Trophoblast cell (in vitro differentiated cells and primary cell): Measurements from ENCODE around the gene SYAP1.
A peak's percentile ranks its signal among the peaks of the same experiment; 100 is the strongest.

Experiments used
- DNase-seq, 2 donors: peaks; one replicate each; pipeline ENCODE4 v3.0.0-alpha.2; 2016
- H2AFZ ChIP-seq: 2 replicates; pipeline ENCODE4 v1.6.1; 2013; ENCODE audit warnings: low read length, moderate library complexity, mild to moderate bottlenecking; ENCODE audit not compliant: insufficient read depth, poor library complexity
- H2AK5ac ChIP-seq: 2 replicates; pipeline ENCODE4 v1.6.1; 2013; ENCODE audit warnings: mild to moderate bottlenecking, low read length
- H2BK120ac ChIP-seq: 2 replicates; pipeline ENCODE4 v1.6.1; 2013; ENCODE audit warnings: low read length, mild to moderate bottlenecking, moderate library complexity; ENCODE audit not compliant: insufficient read depth, poor library complexity
- H2BK12ac ChIP-seq: 2 replicates; pipeline ENCODE4 v1.6.1; 2013; ENCODE audit warnings: mild to moderate bottlenecking, low read length, moderate library complexity
- H2BK5ac ChIP-seq: 2 replicates; pipeline ENCODE4 v1.6.1; 2013; ENCODE audit warnings: low read length, low read depth, moderate library complexity, mild to moderate bottlenecking; ENCODE audit not compliant: poor library complexity
- H3K14ac ChIP-seq: 2 replicates; pipeline ENCODE4 v1.6.1; 2013; ENCODE audit warnings: mild to moderate bottlenecking, low read length
- H3K18ac ChIP-seq: 2 replicates; pipeline ENCODE4 v1.6.1; 2013; ENCODE audit warnings: mild to moderate bottlenecking, low read length
- H3K23ac ChIP-seq: 2 replicates; pipeline ENCODE4 v1.6.1; 2013; ENCODE audit warnings: low read length
- H3K27ac ChIP-seq: 2 replicates; pipeline ENCODE4 v1.5.1; 2013; ENCODE audit warnings: low read depth, mild to moderate bottlenecking, inconsistent platforms, low read length, moderate library complexity
- H3K27me3 ChIP-seq: 2 replicates; pipeline ENCODE4 v1.6.1; 2013; ENCODE audit warnings: inconsistent platforms, mild to moderate bottlenecking, low read length, moderate library complexity; ENCODE audit not compliant: insufficient read depth
- H3K36me3 ChIP-seq, 2 experiments: 1 replicate in 1 of 2; 2 replicates in 1 of 2; pipeline ENCODE4 v1.6.1; 2013; ENCODE audit warnings: low read length in 2 of 2, mild to moderate bottlenecking in 2 of 2, moderate library complexity in 1 of 2; ENCODE audit not compliant: insufficient read depth in 2 of 2, control insufficient read depth in 1 of 2
- H3K4ac ChIP-seq: 2 replicates; pipeline ENCODE4 v1.6.1; 2013; ENCODE audit warnings: low read depth, mild to moderate bottlenecking, low read length, moderate library complexity
- H3K4me1 ChIP-seq, 2 experiments: 1 replicate in 1 of 2; 2 replicates in 1 of 2; pipeline ENCODE4 v1.6.1; 2013; ENCODE audit warnings: low read length in 2 of 2, mild to moderate bottlenecking in 2 of 2, moderate library complexity in 1 of 2; ENCODE audit not compliant: insufficient read depth in 2 of 2, control insufficient read depth in 1 of 2
- H3K4me2 ChIP-seq: 2 replicates; pipeline ENCODE4 v1.6.1; 2013; ENCODE audit warnings: inconsistent platforms, mild to moderate bottlenecking, low read length, moderate library complexity
- H3K4me3 ChIP-seq: 2 replicates; pipeline ENCODE4 v1.5.1; 2013; ENCODE audit warnings: mild to moderate bottlenecking, low read depth, low read length, inconsistent platforms
- H3K79me1 ChIP-seq: one replicate; pipeline ENCODE4 v1.6.1; 2013; ENCODE audit warnings: low read length
- H3K79me2 ChIP-seq: 2 replicates; pipeline ENCODE4 v1.6.1; 2013; ENCODE audit warnings: low read length, mild to moderate bottlenecking; ENCODE audit not compliant: control insufficient read depth, insufficient read depth, poor library complexity
- H3K9ac ChIP-seq: 2 replicates; pipeline ENCODE4 v1.6.1; 2013; ENCODE audit warnings: mild to moderate bottlenecking, low read length
- H3K9me3 ChIP-seq: 2 replicates; pipeline ENCODE4 v1.6.1; 2013; ENCODE audit warnings: low read depth, mild to moderate bottlenecking, control low read depth, inconsistent platforms, low read length; ENCODE audit not compliant: insufficient read depth
- H4K12ac ChIP-seq: 2 replicates; pipeline ENCODE4 v1.6.1; 2013; ENCODE audit warnings: low read depth, mild to moderate bottlenecking, low read length, moderate library complexity
- H4K8ac ChIP-seq: 2 replicates; pipeline ENCODE4 v1.6.1; 2013; ENCODE audit warnings: low read depth, mild to moderate bottlenecking, low read length, moderate library complexity
- H4K91ac ChIP-seq: one replicate; pipeline ENCODE4 v1.6.1; 2013; ENCODE audit warnings: low read depth, mild to moderate bottlenecking, low read length, moderate library complexity
- WGBS: extraction: QIAGEN DNeasy Blood & Tissue Kit; methylation state at CpG from one replicate; pipeline ENCODE4 v1.1.7; 2013; ENCODE audit warnings: missing lambda C conversion rate; ENCODE audit not compliant: insufficient read length, insufficient coverage; ENCODE audit errors: extremely low coverage; 5-methylcytosine and 5-hydroxymethylcytosine counted together

The SYAP1 gene

GRCh38 chrX:16804923-16805464 lies 85.6 kb downstream of the SYAP1 start:
- H4K8ac ChIP-seq: no peak overlapping the region
- no peaks in the 10 kb centered on the region for H3K9me3 ChIP-seq
- no peak overlapping the region for H4K91ac ChIP-seq
- H3K4ac ChIP-seq: no peak overlapping the region
- H3K23ac ChIP-seq: no peak overlapping the region
- H3K79me2 ChIP-seq: no peaks in the 10 kb centered on the region
- no peaks in the 10 kb centered on the region for H3K4me1 ChIP-seq
- no peak overlapping the region for H3K14ac ChIP-seq
- H2BK12ac ChIP-seq: no peak overlapping the region
- no peak overlapping the region for H3K9ac ChIP-seq
- H2AFZ ChIP-seq: no peak overlapping the region
- no peak overlapping the region for H3K4me2 ChIP-seq
- no CpG with 5 or more reads among the region's 8 CpGs for WGBS
- no peaks in the 10 kb centered on the region for H3K27me3 ChIP-seq
- H4K12ac ChIP-seq: no peak overlapping the region
- no peak overlapping the region for H2BK5ac ChIP-seq
- no peak overlapping the region for H3K27ac ChIP-seq
- H3K79me1 ChIP-seq: no peaks in the 10 kb centered on the region
- DNase-seq: no peak
- H3K18ac ChIP-seq: no peak overlapping the region
- H3K4me3 ChIP-seq: no peak overlapping the region
- no peak overlapping the region for H2BK120ac ChIP-seq
- no peaks in the 10 kb centered on the region for H3K36me3 ChIP-seq
- no peak overlapping the region for H2AK5ac ChIP-seq

GRCh38 chrX:16807548-16807947 lies 88.1 kb downstream of the SYAP1 start:
- Histone ChIP-seq H3K9me3 (no peaks in the 10 kb centered on the region), H3K79me1 (no peaks in the 10 kb centered on the region), H4K91ac (no peak overlapping the region), H3K4me2 (no peak overlapping the region), H3K23ac (no peak overlapping the region), H3K27ac (no peak overlapping the region), H4K12ac (no peak overlapping the region), H3K4me3 (no peak overlapping the region), H3K4ac (no peak overlapping the region), H2BK5ac (no peak overlapping the region), H4K8ac (no peak overlapping the region), H3K18ac (no peak overlapping the region), H2BK12ac (no peak overlapping the region), H3K14ac (no peak overlapping the region), H3K4me1 (no peaks in the 10 kb centered on the region), H3K79me2 (no peaks in the 10 kb centered on the region), H3K27me3 (no peaks in the 10 kb centered on the region), H2BK120ac (no peak overlapping the region), H2AFZ (no peak overlapping the region), H3K9ac (no peak overlapping the region), H3K36me3 (no peaks in the 10 kb centered on the region), H2AK5ac (no peak overlapping the region)
- no peak for DNase-seq

GRCh38 chrX:16807976-16808542 lies 88.6 kb downstream of the SYAP1 start:
- Histone ChIP-seq H2BK5ac (no peak overlapping the region), H3K27me3 (no peaks in the 10 kb centered on the region), H2AK5ac (no peak overlapping the region), H3K4me3 (no peak overlapping the region), H3K9ac (no peak overlapping the region), H4K12ac (no peak overlapping the region), H2BK120ac (no peak overlapping the region), H2AFZ (no peak overlapping the region), H3K18ac (no peak overlapping the region), H3K27ac (no peak overlapping the region), H3K4me2 (no peak overlapping the region), H3K14ac (no peak overlapping the region), H3K9me3 (no peaks in the 10 kb centered on the region), H4K8ac (no peak overlapping the region), H3K36me3 (no peaks in the 10 kb centered on the region), H4K91ac (no peak overlapping the region), H3K4me1 (no peaks in the 10 kb centered on the region), H3K79me2 (no peaks in the 10 kb centered on the region), H3K79me1 (no peaks in the 10 kb centered on the region), H3K23ac (no peak overlapping the region), H2BK12ac (no peak overlapping the region), H3K4ac (no peak overlapping the region)
- no CpG with 5 or more reads among the region's 4 CpGs for WGBS
- DNase-seq: peak in 1 of 2 donors; percentile 36

DNA sequence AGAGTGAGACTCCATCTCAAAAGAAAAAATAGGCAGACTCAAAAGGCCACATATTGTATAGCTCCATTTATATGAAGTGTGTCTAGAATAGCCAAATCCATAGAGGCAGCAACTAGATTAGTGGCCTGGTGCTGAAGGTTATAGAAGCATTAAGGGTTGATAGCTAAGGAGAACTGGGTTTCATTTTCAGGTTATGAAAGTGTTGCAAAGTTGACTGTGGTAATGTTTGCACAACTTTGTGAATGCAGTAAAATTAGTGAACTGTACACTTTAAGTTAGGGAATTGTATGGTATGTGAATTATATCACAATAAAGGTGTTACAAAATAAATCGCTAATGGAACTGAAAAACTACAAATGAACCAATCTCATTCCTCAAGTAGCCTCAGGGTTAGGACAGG lies 95.2 kb downstream of the SYAP1 start:
- no peak overlapping the region for H3K27ac ChIP-seq
- H3K9ac ChIP-seq: no peak overlapping the region
- H3K79me1 ChIP-seq: no peaks in the 10 kb centered on the region
- no peak overlapping the region for H2AK5ac ChIP-seq
- H2BK12ac ChIP-seq: no peak overlapping the region
- no peaks in the 10 kb centered on the region for H3K79me2 ChIP-seq
- H3K4ac ChIP-seq: no peak overlapping the region
- H4K8ac ChIP-seq: no peak overlapping the region
- no peak overlapping the region for H3K4me3 ChIP-seq
- H2BK120ac ChIP-seq: no peak overlapping the region
- no peaks in the 10 kb centered on the region for H3K9me3 ChIP-seq
- H3K14ac ChIP-seq: no peak overlapping the region
- DNase-seq: no peak
- H3K4me2 ChIP-seq: no peak overlapping the region
- no peak overlapping the region for H3K18ac ChIP-seq
- no peaks in the 10 kb centered on the region for H3K4me1 ChIP-seq
- no peak overlapping the region for H2BK5ac ChIP-seq
- no peaks in the 10 kb centered on the region for H3K27me3 ChIP-seq
- no peak overlapping the region for H3K23ac ChIP-seq
- no peak overlapping the region for H4K12ac ChIP-seq
- peaks cover 0 to 2% of the 10 kb centered on the region in 2 experiments for H3K36me3 ChIP-seq
- H4K91ac ChIP-seq: no peak overlapping the region
- WGBS: no CpG with 5 or more reads among the region's 1 CpG
- no peak overlapping the region for H2AFZ ChIP-seq
